GM21737 (cell line): ENCODE data around the gene KRT40.
"Not testable (repeated sequence)": the region's sequence is repeated elsewhere in the genome, so short reads cannot be mapped to it uniquely, and the experiment has no call there.

ENCODE experiments used
- ATAC-seq: cut with Tn5 transposase; IDR thresholded peaks from one replicate; pipeline ENCODE4 v1.9.1; 2021; ENCODE audit warnings: mild to moderate bottlenecking, moderate library complexity; ENCODE audit not compliant: unreplicated experiment

The KRT40 gene

GRCh38 chr17:40984226-40984625 is at the start of gene KRT40:
KRT40 (minus strand) TSS chr17:40984326; CDS start chr17:40984273, 53 bp downstream.
- ATAC-seq: no peak

- ATAC-seq: no peak
These were observed 45.6 kb upstream of the KRT40 start, which contains the start of gene KRTAP1-4 for GRCh38 chr17:41029633-41030245. KRTAP1-4 (minus strand) TSS chr17:41030195; CDS start chr17:41030078, 117 bp downstream.

- no peak for ATAC-seq
These were observed 42.8 kb upstream of the KRT40 start, which contains the start of gene KRTAP1-5 for GRCh38 chr17:41026715-41027471. KRTAP1-5 (minus strand) TSS chr17:41027208; CDS start chr17:41027155, 53 bp downstream.

GRCh38 chr17:41024697-41025096 is 40.6 kb upstream of the KRT40 start:
- no peak for ATAC-seq

- ATAC-seq: no peak
These were observed 36.2 kb upstream of the KRT40 start for GRCh38 chr17:41020336-41020735.

GRCh38 chr17:41019415-41019814 is 35.3 kb upstream of the KRT40 start:
- ATAC-seq: no peak

GRCh38 chr17:41018541-41018940 is 34.4 kb upstream of the KRT40 start:
- ATAC-seq: no peak

GRCh38 chr17:41016578-41017215 is 32.6 kb upstream of the KRT40 start:
- ATAC-seq: no peak

GRCh38 chr17:41015454-41015853 is 31.3 kb upstream of the KRT40 start:
- no peak for ATAC-seq

- no peak for ATAC-seq
These were observed 29.5 kb upstream of the KRT40 start for GRCh38 chr17:41013606-41014005.

GRCh38 chr17:41013181-41013580 is 29.1 kb upstream of the KRT40 start:
- ATAC-seq: no peak

GRCh38 chr17:41012326-41013120 is 28.4 kb upstream of the KRT40 start:
- no peak for ATAC-seq

GRCh38 chr17:41010441-41010840 is 26.3 kb upstream of the KRT40 start:
- no peak for ATAC-seq

- ATAC-seq: no peak
These were observed 25.8 kb upstream of the KRT40 start for GRCh38 chr17:41009936-41010335.

- no peak for ATAC-seq
These were observed 25.2 kb upstream of the KRT40 start for GRCh38 chr17:41009301-41009760.

GRCh38 chr17:41008811-41009210 is 24.7 kb upstream of the KRT40 start, which contains the start of gene KRTAP3-1:
KRTAP3-1 (minus strand) TSS chr17:41009128; CDS start chr17:41009074, 54 bp downstream.
- ATAC-seq: no peak

GRCh38 chr17:41004397-41004796 is 20.3 kb upstream of the KRT40 start:
- no peak for ATAC-seq

GRCh38 chr17:41003926-41004325 is 19.8 kb upstream of the KRT40 start:
- no peak for ATAC-seq

- no peak for ATAC-seq
These were observed 18.7 kb upstream of the KRT40 start for GRCh38 chr17:41002814-41003213.

GRCh38 chr17:41001795-41002194 is 17.7 kb upstream of the KRT40 start:
- ATAC-seq: no peak

GRCh38 chr17:40999563-40999962 is 15.4 kb upstream of the KRT40 start, which contains the start of gene KRTAP3-2:
KRTAP3-2 (minus strand) TSS chr17:40999906; CDS start chr17:40999853, 53 bp downstream.
- not testable (repeated sequence) for ATAC-seq
